ENCODE results near the gene TBCA.

Gene TBCA

GRCh38 chr5:77641963-77642737 lies 134.0 kb downstream of the TBCA start:
- DNase-seq = no peak

GRCh38 chr5:77641397-77641943 lies 134.7 kb downstream of the TBCA start:
- DNase-seq = no peak

All from fibroblast of skin of scalp (primary cell).